Karpas-422 (cell line): ENCODE data around the gene OR13C5. TPM values are rescaled to one million over a fixed set of nuclear protein-coding genes. Genes with fewer than 3 reads are reported as not detected.
"Not testable (repeated sequence)": the region's sequence is repeated elsewhere in the genome, so short reads cannot be mapped to it uniquely, and the experiment has no call there.

Source experiments
- DNase-seq: peaks from one replicate; pipeline ENCODE4 v3.0.0-alpha.2; 2015
- H2AFZ ChIP-seq: fragments of 200-600 bp; sonication (generic); 2 replicates; pipeline ENCODE4 v1.6.1; 2014; ENCODE audit warnings: antibody characterized with exemption, low read length, mixed read lengths
- H3K27ac ChIP-seq: fragments of 200-600 bp; sonication (generic); 2 replicates; pipeline ENCODE4 v1.5.1; 2014; ENCODE audit warnings: mild to moderate bottlenecking, low read length, moderate library complexity
- H3K27me3 ChIP-seq: fragments of 200-600 bp; sonication (generic); 2 replicates; pipeline ENCODE4 v1.6.1; 2014; ENCODE audit warnings: low read length, mixed read lengths
- H3K36me3 ChIP-seq: fragments of 200-600 bp; sonication (generic); 2 replicates; pipeline ENCODE4 v1.6.1; 2014; ENCODE audit warnings: low read length, mixed read lengths; ENCODE audit not compliant: insufficient read depth
- H3K4me1 ChIP-seq: fragments of 200-600 bp; sonication (generic); 2 replicates; pipeline ENCODE4 v1.6.1; 2014; ENCODE audit warnings: mild to moderate bottlenecking, low read length, mixed read lengths
- H3K4me2 ChIP-seq: fragments of 200-600 bp; sonication (generic); 2 replicates; pipeline ENCODE4 v1.6.1; 2014; ENCODE audit warnings: low read length, low read depth, mild to moderate bottlenecking; ENCODE audit not compliant: poor library complexity, severe bottlenecking
- H3K4me3 ChIP-seq: fragments of 200-600 bp; sonication (generic); 2 replicates; pipeline ENCODE4 v1.5.1; 2014; ENCODE audit warnings: mild to moderate bottlenecking, antibody characterized with exemption, low read length, mixed read lengths
- H3K79me2 ChIP-seq: fragments of 200-600 bp; sonication (generic); 2 replicates; pipeline ENCODE4 v1.6.1; 2014; ENCODE audit warnings: mild to moderate bottlenecking, low read length, mixed read lengths
- H3K9ac ChIP-seq: fragments of 200-600 bp; sonication (generic); 2 replicates; pipeline ENCODE4 v1.6.0; 2014; ENCODE audit warnings: low read length
- H3K9me2 ChIP-seq: fragments of 200-600 bp; sonication (generic), shearing (Covaris generic); replicated peaks from 2 replicates; pipeline ENCODE4 v1.6.0; 2014; ENCODE audit warnings: mild to moderate bottlenecking, low read length, moderate library complexity; ENCODE audit not compliant: insufficient read depth
- H3K9me3 ChIP-seq: fragments of 300-700, 200-600 bp; sonication (generic); 2 replicates; pipeline ENCODE4 v1.6.1; 2014; ENCODE audit warnings: low read length, mixed read lengths
- H4K20me1 ChIP-seq: fragments of 200-600 bp; sonication (generic); 2 replicates; pipeline ENCODE4 v1.6.1; 2014; ENCODE audit warnings: mild to moderate bottlenecking, antibody characterized with exemption, low read length, low read depth; ENCODE audit not compliant: insufficient read depth
- total RNA-seq: library from RNA; depleted of rRNA; stranded (reverse); fragments of >200 nt; shearing (Covaris generic); gene quantifications from 2 replicates; pipeline ENCODE4 v1.2.3, GENCODE V29; 2014; ENCODE audit warnings: low replicate concordance

Gene OR13C5
- total RNA-seq, 1 experiment from 2014 or later: not detected

DNA sequence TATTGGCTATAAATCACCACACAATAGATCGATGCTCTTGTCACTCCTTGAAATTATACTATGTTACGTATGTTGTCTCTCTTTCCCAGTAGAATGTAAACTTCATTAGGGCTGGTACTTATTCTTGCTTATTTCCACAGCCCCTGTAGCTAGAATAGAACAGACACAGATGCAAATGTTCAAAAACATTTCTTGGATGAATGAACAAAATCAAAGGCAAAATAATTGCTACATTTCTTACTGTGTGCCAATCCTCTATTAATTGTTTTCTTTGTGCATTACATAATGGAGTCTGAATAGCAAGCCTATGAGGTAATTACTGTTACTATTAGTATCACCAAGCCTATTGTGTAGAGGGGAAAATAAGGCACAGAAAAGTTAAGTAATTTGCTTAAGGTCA is 6.9 kb upstream of the OR13C5 start:
- Histone ChIP-seq H3K27me3 (no peaks in the 10 kb centered on the region), H3K4me1 (peaks cover 26% of the 10 kb centered on the region), H3K9me3 (no peaks in the 10 kb centered on the region), H2AFZ (no peak overlapping the region), H4K20me1 (no peaks in the 10 kb centered on the region), H3K79me2 (no peaks in the 10 kb centered on the region), H3K9me2 (no peaks in the 10 kb centered on the region), H3K9ac (no peak overlapping the region), H3K27ac (no peak overlapping the region), H3K4me2 (no peak overlapping the region), H3K36me3 (no peaks in the 10 kb centered on the region), H3K4me3 (no peak overlapping the region)
- DNase-seq: no peak

DNA sequence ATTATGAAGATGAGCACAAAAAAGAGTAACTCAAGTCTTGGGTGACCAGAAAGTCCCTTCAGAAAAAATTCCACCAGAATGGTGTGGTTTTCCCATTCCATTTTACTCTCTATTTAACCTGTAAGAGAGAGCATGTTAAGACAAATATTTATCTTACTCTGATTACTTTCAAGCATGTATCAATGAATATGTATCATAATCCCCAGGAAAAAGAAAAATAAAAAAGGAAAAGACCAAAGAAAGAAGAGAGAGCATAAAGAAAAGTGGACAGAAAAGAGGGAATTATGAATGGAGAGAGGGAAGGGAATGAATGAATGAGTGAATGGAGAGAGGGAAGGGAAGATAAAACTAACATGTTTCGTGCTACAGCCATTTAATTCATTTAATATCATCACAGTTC is 6.3 kb upstream of the OR13C5 start, which contains the start of gene OR13C2:
TSS of gene OR13C2 (minus strand) at position 101 of the 400 bp plus-strand sequence. CDS start at position 101, 0 bp downstream.
- not testable (repeated sequence) for H3K36me3 ChIP-seq, H3K79me2 ChIP-seq, H3K27ac ChIP-seq, H3K9me3 ChIP-seq, H3K4me3 ChIP-seq, H3K9ac ChIP-seq, DNase-seq, H2AFZ ChIP-seq, H3K27me3 ChIP-seq, H4K20me1 ChIP-seq, H3K4me2 ChIP-seq, H3K9me2 ChIP-seq
- peaks cover 19% of the 10 kb centered on the region for H3K4me1 ChIP-seq

GRCh38 chr9:104604801-104605200 is 5.6 kb upstream of the OR13C5 start:
- Histone ChIP-seq H3K9ac (no peak overlapping the region), H3K27me3 (no peaks in the 10 kb centered on the region), H3K4me1 (peaks cover 12% of the 10 kb centered on the region), H3K4me3 (no peak overlapping the region), H3K9me3 (no peaks in the 10 kb centered on the region), H3K9me2 (no peaks in the 10 kb centered on the region), H3K79me2 (no peaks in the 10 kb centered on the region), H3K4me2 (no peak overlapping the region), H2AFZ (no peak overlapping the region), H4K20me1 (no peaks in the 10 kb centered on the region), H3K36me3 (no peaks in the 10 kb centered on the region), H3K27ac (no peak overlapping the region)
- no peak for DNase-seq

DNA sequence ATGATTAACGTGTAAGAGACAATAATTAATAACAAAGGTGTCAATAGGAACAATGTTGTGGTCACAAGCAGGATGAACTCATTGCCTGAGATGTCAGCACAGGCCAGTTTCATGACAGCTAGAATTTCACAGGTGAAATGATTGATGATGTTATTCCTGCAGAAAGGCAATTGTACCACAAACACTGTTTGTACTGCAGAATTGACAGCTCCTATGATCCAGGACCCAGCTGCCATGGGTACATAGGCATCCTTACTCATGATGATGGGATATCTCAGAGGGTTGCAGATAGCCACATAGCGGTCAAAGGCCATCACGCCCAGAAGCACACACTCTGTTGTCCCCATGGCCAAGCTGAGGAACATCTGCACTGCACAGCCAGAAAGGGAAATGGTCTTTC is 464 bp downstream of the OR13C5 start:
- not testable (repeated sequence) for H3K27me3 ChIP-seq, H3K9ac ChIP-seq, H3K4me3 ChIP-seq, H3K9me2 ChIP-seq, H3K36me3 ChIP-seq, H3K27ac ChIP-seq, H3K79me2 ChIP-seq, H3K4me1 ChIP-seq, H4K20me1 ChIP-seq, H3K4me2 ChIP-seq, H3K9me3 ChIP-seq, H2AFZ ChIP-seq, DNase-seq

DNA sequence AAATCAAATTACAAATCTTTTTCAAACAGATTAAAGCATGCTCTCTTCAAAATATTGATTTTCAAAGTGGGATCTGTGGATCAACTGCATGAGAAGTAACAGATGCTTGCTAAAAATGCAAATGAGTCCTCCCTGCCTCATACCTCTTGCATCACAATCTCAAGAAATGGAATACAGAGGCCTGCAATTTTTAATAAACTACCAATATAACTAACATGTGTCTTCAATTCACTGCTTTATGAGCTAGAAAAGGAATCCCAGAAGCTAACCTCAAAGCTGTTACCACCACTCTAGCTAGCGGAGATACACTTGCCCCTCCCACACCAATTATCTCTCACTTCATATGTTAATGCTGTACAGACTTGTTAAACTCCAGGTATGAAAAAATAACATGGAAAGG is 9.6 kb downstream of the OR13C5 start:
- no peak overlapping the region for H3K9ac ChIP-seq
- no peaks in the 10 kb centered on the region for H3K4me1 ChIP-seq
- no peaks in the 10 kb centered on the region for H4K20me1 ChIP-seq
- H3K9me2 ChIP-seq: no peaks in the 10 kb centered on the region
- H3K36me3 ChIP-seq: no peaks in the 10 kb centered on the region
- H3K79me2 ChIP-seq: no peaks in the 10 kb centered on the region
- no peaks in the 10 kb centered on the region; the same call in 1 of the 2 replicates for H3K27me3 ChIP-seq
- H3K9me3 ChIP-seq: no peaks in the 10 kb centered on the region
- no peak overlapping the region for H3K27ac ChIP-seq
- DNase-seq: no peak
- no peak overlapping the region for H3K4me3 ChIP-seq
- H2AFZ ChIP-seq: no peak overlapping the region
- no peak overlapping the region for H3K4me2 ChIP-seq

DNA sequence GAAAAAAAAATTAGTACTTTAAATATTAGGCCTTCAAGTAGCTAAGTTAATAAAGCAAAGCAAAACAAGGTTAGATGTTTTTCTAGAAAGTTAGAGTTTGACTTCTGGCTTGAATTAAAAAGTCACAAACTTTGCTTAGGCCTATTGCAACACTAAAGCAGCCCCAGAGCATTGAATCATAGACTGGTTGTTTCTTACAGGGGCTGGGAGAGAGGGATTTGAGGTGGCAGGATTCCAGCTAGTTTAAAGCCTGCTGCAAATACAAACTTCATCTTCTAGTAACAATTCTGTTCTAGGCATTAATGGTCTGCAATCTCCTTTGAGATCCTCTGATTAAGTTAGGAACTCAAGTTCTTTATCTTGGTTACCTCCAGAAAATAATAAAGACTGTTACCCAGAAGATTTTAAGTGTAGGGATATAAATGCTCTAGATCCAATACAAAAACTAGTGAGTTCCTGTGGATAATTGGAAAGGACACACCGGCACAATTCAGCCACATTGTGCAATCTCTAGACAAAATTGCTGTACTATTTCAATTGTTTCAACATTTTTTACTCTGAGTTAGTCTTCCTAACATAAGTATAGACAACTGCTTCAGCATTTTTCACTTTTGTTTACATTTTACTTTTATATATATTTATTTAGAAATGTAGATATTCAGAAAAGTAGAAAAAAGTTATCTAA is 12.6 kb downstream of the OR13C5 start:
- no peaks in the 10 kb centered on the region for H3K79me2 ChIP-seq
- no peak overlapping the region for H3K4me3 ChIP-seq
- H3K27ac ChIP-seq: no peak overlapping the region
- no peaks in the 10 kb centered on the region for H3K9me3 ChIP-seq
- no peak overlapping the region for H2AFZ ChIP-seq
- no peaks in the 10 kb centered on the region for H4K20me1 ChIP-seq
- H3K27me3 ChIP-seq: no peaks in the 10 kb centered on the region
- no peaks in the 10 kb centered on the region for H3K9me2 ChIP-seq
- no peaks in the 10 kb centered on the region for H3K4me1 ChIP-seq
- H3K9ac ChIP-seq: no peak overlapping the region
- no peak overlapping the region for H3K4me2 ChIP-seq
- DNase-seq: no peak
- no peaks in the 10 kb centered on the region for H3K36me3 ChIP-seq

DNA sequence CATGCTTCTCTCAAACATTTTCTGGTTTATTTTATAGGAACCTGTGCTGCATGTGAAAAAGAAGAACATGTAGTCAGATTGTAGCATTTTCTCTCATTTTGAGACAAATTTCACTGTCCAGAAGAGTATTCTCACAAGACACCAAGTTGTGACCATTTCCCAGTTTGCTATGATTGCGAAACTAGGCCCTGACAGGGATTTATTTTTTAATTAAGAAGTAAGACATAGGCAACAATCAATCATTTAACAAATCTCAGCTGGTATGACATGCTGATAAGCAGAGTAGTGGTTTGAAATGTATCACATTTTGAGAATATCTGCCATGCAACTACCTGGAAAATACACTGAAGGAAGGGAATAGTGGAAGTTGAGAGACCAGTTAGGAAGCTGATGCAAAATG is 18.7 kb downstream of the OR13C5 start:
- Histone ChIP-seq H3K27me3 (no peaks in the 10 kb centered on the region), H3K4me3 (no peak overlapping the region), H4K20me1 (no peaks in the 10 kb centered on the region), H3K36me3 (no peaks in the 10 kb centered on the region), H3K4me2 (no peak overlapping the region), H3K4me1 (no peaks in the 10 kb centered on the region), H3K79me2 (no peaks in the 10 kb centered on the region), H3K9me3 (no peaks in the 10 kb centered on the region), H3K9ac (no peak overlapping the region), H3K27ac (no peak overlapping the region), H3K9me2 (no peaks in the 10 kb centered on the region), H2AFZ (no peak overlapping the region)
- no peak for DNase-seq

- no peak overlapping the region for H2AFZ ChIP-seq
- H3K79me2 ChIP-seq: no peaks in the 10 kb centered on the region
- H3K9me3 ChIP-seq: no peaks in the 10 kb centered on the region
- no peaks in the 10 kb centered on the region for H3K9me2 ChIP-seq
- no peaks in the 10 kb centered on the region for H3K4me1 ChIP-seq
- DNase-seq: no peak
- no peaks in the 10 kb centered on the region for H3K27me3 ChIP-seq
- H3K4me2 ChIP-seq: no peak overlapping the region
- H4K20me1 ChIP-seq: no peaks in the 10 kb centered on the region
- H3K36me3 ChIP-seq: no peaks in the 10 kb centered on the region
- no peak overlapping the region for H3K27ac ChIP-seq
- H3K9ac ChIP-seq: no peak overlapping the region
- no peak overlapping the region for H3K4me3 ChIP-seq
Observed at GRCh38 chr9:104577263-104577662, 21.9 kb downstream of the OR13C5 start.
